GM20000 (cell line): ENCODE data around the gene ZFP57.

Experiments used
- DNase-seq: peaks from one replicate; pipeline ENCODE4 v3.0.0; 2012; ENCODE audit warnings: low spot score
- CTCF ChIP-seq: IDR thresholded peaks from 2 replicates; pipeline ENCODE4 v1.5.1; 2012; ENCODE audit warnings: mild to moderate bottlenecking, control low read depth; ENCODE audit errors: extremely low read depth, missing control alignments

Gene ZFP57

DNA sequence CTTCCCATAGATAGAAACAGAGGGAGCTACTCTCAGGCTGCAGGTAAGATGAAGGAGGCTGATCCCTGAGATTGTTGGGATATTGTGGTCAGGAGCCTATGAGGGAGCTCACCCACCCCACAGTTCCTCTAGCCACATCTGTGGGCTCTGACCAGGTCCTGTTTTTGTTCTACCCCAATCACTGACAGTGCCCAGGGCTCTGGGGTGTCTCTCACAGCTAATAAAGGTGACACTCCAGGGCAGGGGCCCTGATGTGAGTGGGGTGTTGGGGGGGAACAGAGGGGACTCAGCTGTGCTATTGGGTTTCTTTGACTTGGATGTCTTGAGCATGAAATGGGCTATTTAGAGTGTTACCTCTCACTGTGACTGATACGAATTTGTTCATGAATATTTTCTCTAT is 45.0 kb upstream of the ZFP57 start:
- DNase-seq: no peak
- no peak for TF ChIP-seq CTCF

DNA sequence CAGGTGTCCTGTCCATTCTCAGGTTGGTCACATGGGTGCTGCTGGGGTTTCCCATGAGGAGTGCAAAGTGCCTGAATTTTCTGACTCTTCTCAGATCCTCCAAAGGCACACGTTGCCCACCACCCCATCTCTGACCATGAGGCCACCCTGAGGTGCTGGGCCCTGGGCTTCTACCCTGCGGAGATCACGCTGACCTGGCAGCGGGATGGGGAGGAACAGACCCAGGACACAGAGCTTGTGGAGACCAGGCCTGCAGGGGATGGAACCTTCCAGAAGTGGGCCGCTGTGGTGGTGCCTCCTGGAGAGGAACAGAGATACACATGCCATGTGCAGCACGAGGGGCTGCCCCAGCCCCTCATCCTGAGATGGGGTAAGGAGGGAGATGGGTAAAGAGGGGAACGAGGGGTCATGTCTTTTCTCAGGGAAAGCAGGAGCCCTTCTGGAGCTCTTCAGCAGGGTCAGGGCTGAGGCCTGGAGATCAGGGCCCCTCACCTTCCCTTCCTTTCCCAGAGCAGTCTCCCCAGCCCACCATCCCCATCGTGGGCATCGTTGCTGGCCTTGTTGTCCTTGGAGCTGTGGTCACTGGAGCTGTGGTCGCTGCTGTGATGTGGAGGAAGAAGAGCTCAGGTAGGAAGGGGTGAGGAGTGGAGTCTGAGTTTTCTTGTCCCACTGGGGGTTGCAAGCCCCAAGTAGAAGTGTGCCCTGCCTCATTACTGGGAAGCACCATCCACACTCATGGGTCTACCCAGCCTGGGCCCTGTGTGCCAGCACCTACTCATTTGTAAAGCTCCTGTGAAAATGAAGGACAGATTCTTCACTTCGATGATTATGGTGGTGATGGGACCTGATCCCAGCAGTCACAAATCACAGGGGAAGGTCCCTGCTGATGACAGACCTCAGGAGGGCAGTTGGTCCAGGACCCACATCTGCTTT is 44.3 kb upstream of the ZFP57 start:
- no peak for DNase-seq
- TF ChIP-seq CTCF: no peak

DNA sequence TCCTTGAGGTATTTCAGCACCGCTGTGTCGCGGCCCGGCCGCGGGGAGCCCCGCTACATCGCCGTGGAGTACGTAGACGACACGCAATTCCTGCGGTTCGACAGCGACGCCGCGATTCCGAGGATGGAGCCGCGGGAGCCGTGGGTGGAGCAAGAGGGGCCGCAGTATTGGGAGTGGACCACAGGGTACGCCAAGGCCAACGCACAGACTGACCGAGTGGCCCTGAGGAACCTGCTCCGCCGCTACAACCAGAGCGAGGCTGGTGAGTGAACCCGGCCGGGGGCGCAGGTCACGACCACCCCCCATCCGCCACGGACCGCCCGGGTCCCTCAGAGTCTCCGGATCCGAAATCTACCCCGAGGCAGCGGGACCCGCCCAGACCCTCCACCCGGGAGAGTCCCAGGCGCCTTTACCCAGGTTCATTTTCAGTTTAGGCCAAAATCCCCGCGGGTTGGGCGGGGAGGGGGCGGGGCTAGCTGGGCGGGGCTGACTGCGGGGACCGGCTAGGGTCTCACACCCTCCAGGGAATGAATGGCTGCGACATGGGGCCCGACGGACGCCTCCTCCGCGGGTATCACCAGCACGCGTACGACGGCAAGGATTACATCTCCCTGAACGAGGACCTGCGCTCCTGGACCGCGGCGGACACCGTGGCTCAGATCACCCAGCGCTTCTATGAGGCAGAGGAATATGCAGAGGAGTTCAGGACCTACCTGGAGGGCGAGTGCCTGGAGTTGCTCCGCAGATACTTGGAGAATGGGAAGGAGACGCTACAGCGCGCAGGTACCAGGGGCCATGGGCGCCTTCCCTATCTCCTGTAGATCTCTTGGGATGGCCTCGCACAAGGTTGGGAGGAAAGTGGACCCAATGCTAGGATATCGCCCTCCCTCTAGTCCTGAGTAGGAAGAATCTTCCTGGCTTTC is 43.0 kb upstream of the ZFP57 start:
- DNase-seq: peak; percentile 78
- no peak for TF ChIP-seq CTCF

DNA sequence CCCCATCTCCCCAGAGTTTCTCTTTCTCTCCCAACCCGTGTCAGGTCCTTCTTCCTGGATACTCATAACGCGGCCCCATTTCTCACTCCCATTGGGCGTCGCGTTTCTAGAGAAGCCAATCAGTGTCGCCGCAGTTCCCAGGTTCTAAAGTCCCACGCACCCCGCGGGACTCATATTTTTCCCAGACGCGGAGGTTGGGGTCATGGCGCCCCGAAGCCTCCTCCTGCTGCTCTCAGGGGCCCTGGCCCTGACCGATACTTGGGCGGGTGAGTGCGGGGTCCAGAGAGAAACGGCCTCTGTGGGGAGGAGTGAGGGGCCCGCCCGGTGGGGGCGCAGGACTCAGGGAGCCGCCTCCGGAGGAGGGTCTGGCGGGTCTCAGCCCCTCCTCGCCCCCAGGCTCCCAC is 42.3 kb upstream of the ZFP57 start, which contains the start of gene HLA-F:
Gene HLA-F, plus strand, starts transcription at position 173 of the 404 bp plus-strand sequence. Its CDS starts 30 bp downstream, at position 203.
- no peak for TF ChIP-seq CTCF
- peak; percentile 90 for DNase-seq

DNA sequence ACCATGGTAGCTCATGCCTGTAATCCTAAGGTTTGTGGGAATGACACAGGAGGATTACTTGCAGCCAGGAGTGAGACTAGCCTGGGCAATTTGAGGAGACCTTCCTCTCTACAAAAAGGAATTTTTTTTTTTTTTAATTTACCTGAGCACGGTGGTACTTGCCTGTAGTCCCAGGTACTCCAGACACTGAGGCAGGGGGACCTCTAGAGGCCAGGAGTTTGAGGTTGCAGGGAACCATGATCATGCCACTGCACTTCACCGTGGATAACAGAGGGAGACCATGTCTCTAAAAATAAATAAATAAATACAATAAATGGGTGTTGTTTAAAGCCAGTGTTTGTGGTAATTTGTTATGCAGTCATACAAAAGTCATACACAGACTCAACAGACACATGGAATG is 39.9 kb upstream of the ZFP57 start:
- peak; percentile 22 for TF ChIP-seq CTCF
- no peak for DNase-seq

- no peak for DNase-seq
- TF ChIP-seq CTCF: no peak
These were observed 29.5 kb upstream of the ZFP57 start for GRCh38 chr6:29710281-29710941.

- no peak for TF ChIP-seq CTCF
- DNase-seq: no peak
These were observed 28.2 kb upstream of the ZFP57 start for GRCh38 chr6:29709188-29709587.
